Activated naive CD4-positive, alpha-beta T cell (primary cell): Measurements from ENCODE around the gene GRXCR2.

Experiments
- DNase-seq, 4 experiments: peaks; one replicate each; lab custom pipeline; 2025; lab: John Stamatoyannopoulos, UW

Gene GRXCR2

DNA sequence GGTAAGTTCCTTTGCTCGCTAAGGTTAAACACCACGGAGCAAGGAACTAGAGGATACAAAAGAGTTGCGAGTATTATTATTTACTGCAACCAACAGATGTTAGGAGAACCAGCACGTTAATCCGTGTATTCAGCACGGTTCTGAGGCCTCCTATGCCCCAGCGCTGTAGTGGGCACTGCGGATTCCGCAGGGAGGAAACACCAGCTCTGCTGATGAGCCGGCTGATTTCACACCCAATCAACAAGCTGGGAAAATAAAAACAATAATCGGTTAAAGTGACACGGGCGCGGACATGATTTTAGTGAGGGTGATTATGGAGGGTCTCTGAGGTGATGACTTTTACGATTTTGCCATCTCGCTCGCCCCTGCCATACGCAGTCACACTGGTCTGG lies 37.0 kb downstream of the GRXCR2 start:
- DNase-seq: no peak

DNA sequence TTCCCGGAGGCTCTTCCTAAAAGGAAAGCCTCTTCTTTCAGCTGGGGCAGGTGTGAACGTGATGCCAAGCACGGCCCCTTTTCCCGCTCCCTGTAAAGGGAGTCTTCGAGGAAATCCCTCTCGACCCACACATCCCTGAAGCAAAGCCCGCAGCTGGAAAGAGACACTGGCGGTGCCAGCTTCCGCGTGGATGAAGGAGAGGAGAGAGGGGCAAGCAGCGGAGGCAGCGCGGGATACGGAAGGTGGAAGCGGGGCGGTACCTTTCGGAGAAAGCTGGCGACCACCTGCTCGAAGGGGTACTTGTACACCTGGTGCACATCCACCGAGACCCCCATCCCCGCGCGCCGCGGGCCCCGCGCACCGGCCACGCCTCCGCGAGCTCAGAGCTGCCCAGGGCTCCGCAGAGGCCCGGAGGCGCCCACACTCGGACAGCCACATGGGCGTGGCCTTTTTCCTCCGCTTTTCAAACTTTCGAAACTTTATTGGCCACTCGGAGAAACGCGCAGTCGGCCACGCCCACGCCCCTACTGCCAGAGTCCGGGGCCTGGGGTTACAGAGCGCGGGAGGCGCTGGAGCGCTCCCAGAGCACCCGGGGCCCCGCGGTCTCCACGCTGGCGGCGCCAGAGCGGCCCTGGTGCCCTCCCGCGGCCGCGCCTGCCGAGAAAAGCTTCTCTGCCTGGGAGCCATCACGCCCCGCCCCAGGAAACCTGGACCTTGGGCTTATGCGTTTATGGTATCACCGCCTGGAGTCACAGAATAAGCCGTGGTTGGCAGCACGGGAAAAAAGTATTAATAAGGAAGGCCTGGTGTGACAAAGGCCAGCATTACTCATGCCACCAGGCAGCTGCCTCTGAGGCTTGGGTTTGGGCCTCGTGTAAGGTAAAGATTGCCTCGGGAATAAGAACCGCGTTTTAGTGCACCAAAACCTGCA lies 37.6 kb downstream of the GRXCR2 start, which contains the start of gene PRELID2:
TSS of gene PRELID2 (minus strand) at position 426 of the 931 bp plus-strand sequence. CDS start at position 335, 91 bp downstream.
- DNase-seq: peak in 2 of 4 experiments; percentile 0 to 9

DNA sequence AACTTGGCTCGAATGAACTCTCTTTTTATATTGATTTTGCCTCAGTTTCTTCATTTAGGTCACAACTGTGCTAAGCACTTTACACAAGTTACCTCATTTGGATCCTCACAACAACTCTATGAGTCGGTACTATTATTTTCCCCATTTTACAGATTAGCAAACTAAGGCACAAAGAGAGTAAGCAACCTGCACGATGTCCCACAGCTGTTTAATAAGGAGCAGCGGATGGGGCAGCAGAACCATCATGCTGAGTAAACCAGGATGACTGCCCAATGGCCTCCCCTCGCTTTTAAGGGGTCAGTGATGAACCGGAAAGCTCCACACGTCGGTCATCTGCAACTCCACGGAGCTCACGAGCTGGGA lies 38.3 kb downstream of the GRXCR2 start:
- DNase-seq: no peak

DNA sequence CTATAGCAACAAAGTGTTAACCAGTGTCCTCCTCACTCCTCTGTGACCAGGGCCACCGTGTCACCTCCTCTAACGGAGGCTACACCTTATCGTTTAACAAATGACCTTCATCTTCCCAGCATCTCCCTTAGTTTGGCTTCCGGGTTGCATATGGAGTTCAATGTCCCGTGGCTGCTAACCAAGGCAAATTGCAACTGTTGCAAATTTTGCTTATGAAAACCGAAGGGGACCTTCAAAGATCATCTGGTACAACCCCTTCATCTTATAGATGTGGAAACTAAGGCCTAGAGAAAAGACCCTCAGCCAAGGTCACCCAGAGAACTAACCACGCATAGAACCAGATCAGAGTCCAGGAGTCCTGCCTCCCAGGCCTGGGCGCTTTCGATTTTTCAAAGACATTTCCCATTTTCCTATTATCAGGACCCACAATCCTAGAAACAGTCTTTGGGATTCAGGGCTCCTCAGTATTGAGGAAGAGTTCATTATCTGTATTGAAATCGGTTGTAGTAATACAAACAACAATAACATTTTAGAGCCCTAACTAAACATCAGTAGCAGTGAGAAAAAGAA lies 39.1 kb downstream of the GRXCR2 start:
- no peak for DNase-seq

- DNase-seq: no peak
Observed at GRCh38 chr5:145830594-145830993, 42.2 kb downstream of the GRXCR2 start.

- no peak for DNase-seq
Observed at GRCh38 chr5:145829708-145830361, 43.0 kb downstream of the GRXCR2 start.

GRCh38 chr5:145826895-145827674 lies 45.7 kb downstream of the GRXCR2 start:
- DNase-seq: no peak

DNA sequence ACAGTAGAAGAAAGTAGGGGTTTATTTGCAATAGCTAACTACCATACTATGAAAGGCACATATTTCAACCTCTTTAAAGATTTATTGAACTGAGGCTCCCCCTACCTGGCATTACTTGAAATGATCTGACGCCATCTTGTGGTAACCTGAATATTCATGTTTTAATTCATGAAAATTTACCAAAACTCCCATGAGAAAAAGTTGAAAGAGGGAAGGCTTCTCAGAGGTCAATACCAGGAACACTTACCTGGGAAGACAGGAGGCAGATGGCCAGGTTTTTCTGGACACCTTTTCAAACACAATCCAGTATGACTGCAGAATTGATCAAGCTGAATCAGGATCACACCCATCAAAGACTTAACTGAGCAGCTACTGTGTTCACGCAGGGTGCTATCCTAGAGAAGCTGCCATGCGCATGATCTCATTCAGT lies 47.0 kb downstream of the GRXCR2 start:
- DNase-seq: no peak

DNA sequence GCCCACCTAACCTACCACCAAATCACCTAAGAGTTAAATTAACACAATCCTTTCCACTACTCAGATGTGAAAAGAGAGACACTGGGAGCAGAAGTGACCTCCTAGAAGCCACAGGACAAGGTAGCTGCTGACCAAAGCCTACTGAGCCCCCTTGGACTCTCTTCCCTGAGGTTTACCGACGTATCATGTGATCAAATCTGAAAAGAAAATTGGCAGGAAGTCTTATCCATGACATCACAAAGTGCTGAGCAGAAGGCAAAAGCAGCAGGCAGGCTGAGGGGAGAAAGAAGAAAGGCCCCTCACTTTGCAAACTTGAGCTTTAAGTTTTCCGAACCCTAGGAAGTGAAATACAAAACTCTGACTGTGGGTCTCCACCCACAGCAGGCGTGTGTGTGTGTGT lies 48.8 kb downstream of the GRXCR2 start:
- no peak for DNase-seq

- DNase-seq: no peak
Observed at GRCh38 chr5:145818604-145819003, 54.2 kb downstream of the GRXCR2 start.

DNA sequence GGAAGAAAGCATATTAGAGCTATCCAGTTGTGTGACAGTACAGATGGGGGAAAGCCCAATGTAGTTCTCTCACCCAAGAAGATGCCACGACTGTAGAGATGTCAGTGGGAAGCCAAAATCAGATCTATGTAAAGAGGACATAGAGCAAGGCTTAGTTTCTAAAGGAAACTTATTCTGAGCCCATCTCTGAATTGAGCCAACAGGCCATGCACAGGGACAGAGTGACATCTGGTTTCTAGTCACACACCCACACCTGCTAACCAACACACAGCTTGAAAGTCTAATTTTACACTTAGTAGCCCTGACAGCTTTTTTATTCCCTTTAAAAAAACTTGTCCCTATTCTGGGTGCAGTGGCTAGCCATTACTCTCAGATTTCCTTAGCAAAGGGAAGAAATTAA lies 59.9 kb downstream of the GRXCR2 start:
- DNase-seq: no peak

- DNase-seq: no peak
Observed at GRCh38 chr5:145811834-145812625, 60.8 kb downstream of the GRXCR2 start.
